DND-41 (cell line): ENCODE measurements around the gene LRGUK.

Experiments used
- CTCF ChIP-seq: IDR thresholded peaks from 2 replicates; pipeline ENCODE4 v1.5.1; 2012; ENCODE audit warnings: borderline replicate concordance, low read length, moderate library complexity, mild to moderate bottlenecking; ENCODE audit not compliant: poor library complexity, severe bottlenecking; ENCODE audit errors: extremely low read depth
- EZH2 ChIP-seq: IDR thresholded peaks from 3 replicates; pipeline ENCODE4 v1.6.1; 2012; ENCODE audit warnings: borderline replicate concordance, low read depth, mild to moderate bottlenecking, moderate library complexity, low read length, inconsistent platforms; ENCODE audit not compliant: severe bottlenecking

- TF ChIP-seq CTCF (no peak), EZH2 (no peak)
These were observed 84.0 kb downstream of the LRGUK start for GRCh38 chr7:134210976-134211663.
